Upper lobe of right lung (tissue), 1 donor: ENCODE data around the gene ECT2. TPM values are rescaled to one million over a fixed set of nuclear protein-coding genes. Genes with fewer than 3 reads are reported as not detected.
"Not testable (repeated sequence)": the region's sequence is repeated elsewhere in the genome, so short reads cannot be mapped to it uniquely, and the experiment has no call there.

Experiments
- ATAC-seq: fragments of 200-7000 bp; cut with Tn5 transposase; one replicate; pipeline ENCODE4 v1.9.1; 2020; ENCODE audit warnings: mild to moderate bottlenecking, moderate library complexity
- DNase-seq: peaks from one replicate; pipeline ENCODE4 v3.0.0-alpha.2; 2020
- H3K27ac ChIP-seq: fragments of 200-600 bp; one replicate; pipeline ENCODE4 v1.8.0; 2022
- H3K27me3 ChIP-seq: fragments of 200-600 bp; one replicate; pipeline ENCODE4 v1.8.0; 2022; ENCODE audit warnings: mild to moderate bottlenecking
- H3K36me3 ChIP-seq: fragments of 200-600 bp; one replicate; pipeline ENCODE4 v1.8.0; 2022
- H3K4me1 ChIP-seq: fragments of 200-600 bp; one replicate; pipeline ENCODE4 v1.8.0; 2022
- H3K4me3 ChIP-seq: fragments of 200-600 bp; one replicate; pipeline ENCODE4 v1.8.0; 2022; ENCODE audit warnings: mild to moderate bottlenecking
- H3K9me3 ChIP-seq: fragments of 200-600 bp; one replicate; pipeline ENCODE4 v1.8.0; 2022
- intact Hi-C: fragments of 100-400 bp; cut with DNase I; formaldehyde crosslinking; loops from one replicate; pipeline ENCODE4 v1.11.0; 2022
- total RNA-seq: library from RNA; stranded (reverse); fragmentation: NEBNext Ultra II Directional; extraction: Animal tissue kit (Norgen Biotek cat#: 25700); gene quantifications from one replicate; pipeline ENCODE4 v1.2.1, GENCODE V29; 2021
- TF ChIP-seq, protein P1 (sequence below): fragments of 200-600 bp; IDR thresholded peaks from one replicate; pipeline ENCODE4 v1.8.0; 2022; ENCODE audit warnings: antibody characterized with exemption
- donor health status: DM: no; HTN: yes; CAD: no; lungs with severe emphysema.

Gene ECT2
- total RNA-seq, 1 donor from 2014 or later: 12.2 TPM

DNA sequence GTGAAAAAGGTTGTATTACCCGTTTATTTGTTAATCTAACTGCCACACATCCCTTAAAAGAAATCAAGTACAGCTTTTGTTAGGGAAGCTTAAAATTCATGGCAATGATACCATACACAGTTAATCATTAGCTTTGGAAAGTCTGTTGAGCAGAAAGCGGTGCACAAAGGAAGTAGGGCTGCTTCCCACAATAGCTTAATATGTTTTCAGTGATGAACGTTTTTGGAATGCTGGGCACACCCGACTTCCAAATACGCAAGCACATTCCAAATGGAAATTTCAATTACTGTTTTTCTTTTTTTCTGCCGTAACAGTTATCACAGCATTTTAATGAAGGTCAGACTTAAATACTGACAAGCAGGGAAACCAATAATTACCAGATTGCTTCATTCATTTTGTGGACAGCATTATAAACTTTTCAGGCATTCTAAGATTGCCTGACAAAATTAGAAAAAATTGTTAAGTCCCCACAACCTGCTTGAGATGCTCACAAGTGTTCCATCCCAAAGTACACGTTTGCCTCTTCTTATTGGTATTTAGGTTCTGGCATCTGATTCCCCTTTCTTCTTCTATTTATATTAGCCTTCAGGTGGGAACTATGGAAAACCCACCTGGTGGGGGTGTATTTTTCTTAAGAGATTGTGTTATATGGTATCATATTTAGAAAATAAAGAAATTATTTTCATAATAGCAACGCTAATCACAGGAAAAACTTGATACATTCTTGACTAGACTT, 1.1 kb upstream of the ECT2 start:
- DNase-seq (no peak), ATAC-seq (peak; percentile 40)
- peak overlapping the region; percentile 94 for H3K4me3 ChIP-seq
- peaks cover 7% of the 10 kb centered on the region for H3K4me1 ChIP-seq
- no peaks in the 10 kb centered on the region for H3K27me3 ChIP-seq
- H3K9me3 ChIP-seq: no peaks in the 10 kb centered on the region
- intact Hi-C loops: no loop called here
- TF ChIP-seq, protein P1, sequence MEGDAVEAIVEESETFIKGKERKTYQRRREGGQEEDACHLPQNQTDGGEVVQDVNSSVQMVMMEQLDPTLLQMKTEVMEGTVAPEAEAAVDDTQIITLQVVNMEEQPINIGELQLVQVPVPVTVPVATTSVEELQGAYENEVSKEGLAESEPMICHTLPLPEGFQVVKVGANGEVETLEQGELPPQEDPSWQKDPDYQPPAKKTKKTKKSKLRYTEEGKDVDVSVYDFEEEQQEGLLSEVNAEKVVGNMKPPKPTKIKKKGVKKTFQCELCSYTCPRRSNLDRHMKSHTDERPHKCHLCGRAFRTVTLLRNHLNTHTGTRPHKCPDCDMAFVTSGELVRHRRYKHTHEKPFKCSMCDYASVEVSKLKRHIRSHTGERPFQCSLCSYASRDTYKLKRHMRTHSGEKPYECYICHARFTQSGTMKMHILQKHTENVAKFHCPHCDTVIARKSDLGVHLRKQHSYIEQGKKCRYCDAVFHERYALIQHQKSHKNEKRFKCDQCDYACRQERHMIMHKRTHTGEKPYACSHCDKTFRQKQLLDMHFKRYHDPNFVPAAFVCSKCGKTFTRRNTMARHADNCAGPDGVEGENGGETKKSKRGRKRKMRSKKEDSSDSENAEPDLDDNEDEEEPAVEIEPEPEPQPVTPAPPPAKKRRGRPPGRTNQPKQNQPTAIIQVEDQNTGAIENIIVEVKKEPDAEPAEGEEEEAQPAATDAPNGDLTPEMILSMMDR: no peak
- peak overlapping the region; percentile 94 for H3K27ac ChIP-seq
- no peaks in the 10 kb centered on the region for H3K36me3 ChIP-seq

DNA sequence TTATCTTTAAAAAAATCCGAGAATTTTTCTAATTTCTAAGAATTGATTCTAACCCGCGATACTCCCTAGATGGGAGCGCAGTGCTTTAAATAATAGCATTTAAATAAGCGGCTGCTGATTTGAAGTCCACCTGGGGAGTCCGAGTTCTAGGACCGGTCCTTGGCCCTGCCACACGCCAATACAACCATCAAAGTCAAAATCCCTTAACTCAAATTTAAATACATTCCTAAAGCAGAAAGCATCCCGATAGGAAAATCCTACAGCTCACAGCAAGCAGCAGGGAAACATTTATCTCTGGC, 508 bp upstream of the ECT2 start:
- Histone ChIP-seq H3K36me3 (no peaks in the 10 kb centered on the region), H3K9me3 (no peaks in the 10 kb centered on the region), H3K4me3 (peak overlapping the region; percentile 94), H3K4me1 (peaks cover 7% of the 10 kb centered on the region), H3K27me3 (no peaks in the 10 kb centered on the region), H3K27ac (peak overlapping the region; percentile 94)
- DNase-seq: no peak
- TF ChIP-seq, protein P1: no peak
- intact Hi-C loops: no loop called here
- no peak for ATAC-seq

DNA sequence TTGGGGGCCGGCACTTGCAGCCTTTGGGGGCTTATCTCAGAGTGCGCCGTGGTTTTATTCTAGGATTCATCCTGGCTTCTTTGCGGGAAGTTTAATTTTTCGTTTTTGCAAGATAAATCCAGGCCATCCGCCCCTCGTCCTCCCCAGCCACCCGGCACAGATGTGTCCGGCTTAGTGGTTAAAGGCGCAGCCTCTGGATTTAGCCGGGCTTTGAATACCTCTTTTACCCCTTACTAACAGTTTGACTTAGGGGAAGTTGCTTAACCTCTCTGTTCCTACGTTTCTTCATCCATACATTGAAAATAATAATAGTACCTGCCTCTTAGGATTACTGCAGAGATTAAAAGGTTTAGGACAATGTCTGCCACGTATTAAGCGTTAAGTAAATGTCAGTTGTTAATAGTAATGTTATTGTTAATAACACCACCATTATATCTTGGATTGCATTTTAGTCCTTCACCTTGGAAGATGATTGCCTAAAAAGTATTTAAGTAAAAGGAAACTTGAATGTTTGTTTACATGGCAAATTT, 714 bp downstream of the ECT2 start:
- TF ChIP-seq, protein P1: no peak
- H3K27me3 ChIP-seq: no peaks in the 10 kb centered on the region
- no peaks in the 10 kb centered on the region for H3K9me3 ChIP-seq
- DNase-seq (no peak), ATAC-seq (no peak)
- H3K36me3 ChIP-seq: peaks cover 4% of the 10 kb centered on the region
- peak overlapping the region; percentile 94 for H3K27ac ChIP-seq
- intact Hi-C loops: no loop called here
- peak overlapping the region; percentile 94 for H3K4me3 ChIP-seq
- H3K4me1 ChIP-seq: peaks cover 7% of the 10 kb centered on the region

DNA sequence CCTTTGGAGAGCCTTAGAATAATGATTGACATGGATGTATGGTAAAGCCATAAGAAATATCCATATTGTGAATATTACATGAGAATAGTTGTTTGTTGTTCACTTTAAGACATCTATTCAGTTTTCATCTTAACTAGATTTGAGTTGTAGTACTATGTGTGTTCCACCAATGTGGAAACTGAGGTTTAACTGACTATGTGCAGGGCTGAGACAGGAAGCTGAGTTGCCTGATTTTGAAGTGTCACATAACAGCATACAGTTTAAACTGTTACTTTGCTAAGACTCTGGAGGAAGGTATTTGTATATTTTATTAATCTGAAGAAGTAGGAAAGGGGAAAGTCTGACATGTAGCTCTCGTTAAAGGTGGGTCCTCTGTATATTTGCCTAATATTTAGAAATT, 2.1 kb downstream of the ECT2 start:
- no peaks in the 10 kb centered on the region for H3K27me3 ChIP-seq
- TF ChIP-seq, protein P1: no peak
- intact Hi-C loops: no loop called here
- H3K4me3 ChIP-seq: no peak overlapping the region
- H3K4me1 ChIP-seq: peaks cover 7% of the 10 kb centered on the region
- no peak for DNase-seq
- H3K36me3 ChIP-seq: peaks cover 4% of the 10 kb centered on the region
- H3K27ac ChIP-seq: no peak overlapping the region
- ATAC-seq: no peak
- no peaks in the 10 kb centered on the region for H3K9me3 ChIP-seq

DNA sequence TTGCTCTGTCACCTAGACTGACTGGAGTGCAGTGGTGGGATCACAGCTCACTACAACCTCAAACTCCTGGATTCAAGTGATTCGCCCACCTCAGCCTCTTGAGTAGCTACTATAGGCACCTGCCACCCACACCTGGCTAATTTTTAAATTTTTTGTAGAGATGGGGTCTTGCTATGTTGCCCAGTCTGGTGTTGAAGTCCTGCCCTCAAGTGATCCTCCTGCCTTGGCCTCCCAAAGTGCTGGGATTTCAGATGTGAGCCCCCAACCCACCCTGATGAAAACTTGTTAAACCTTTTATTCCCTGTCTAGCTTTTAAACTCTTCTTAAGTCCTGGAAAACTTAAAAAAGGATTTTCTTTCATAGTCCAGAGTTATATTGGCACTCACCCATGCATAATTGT, 2.6 kb downstream of the ECT2 start:
- no peak overlapping the region for H3K27ac ChIP-seq
- TF ChIP-seq, protein P1: no peak
- H3K9me3 ChIP-seq: no peaks in the 10 kb centered on the region
- H3K4me3 ChIP-seq: no peak overlapping the region
- intact Hi-C loops: no loop called here
- peaks cover 7% of the 10 kb centered on the region for H3K4me1 ChIP-seq
- ATAC-seq (no peak), DNase-seq (no peak)
- H3K36me3 ChIP-seq: peaks cover 4% of the 10 kb centered on the region
- no peaks in the 10 kb centered on the region for H3K27me3 ChIP-seq

DNA sequence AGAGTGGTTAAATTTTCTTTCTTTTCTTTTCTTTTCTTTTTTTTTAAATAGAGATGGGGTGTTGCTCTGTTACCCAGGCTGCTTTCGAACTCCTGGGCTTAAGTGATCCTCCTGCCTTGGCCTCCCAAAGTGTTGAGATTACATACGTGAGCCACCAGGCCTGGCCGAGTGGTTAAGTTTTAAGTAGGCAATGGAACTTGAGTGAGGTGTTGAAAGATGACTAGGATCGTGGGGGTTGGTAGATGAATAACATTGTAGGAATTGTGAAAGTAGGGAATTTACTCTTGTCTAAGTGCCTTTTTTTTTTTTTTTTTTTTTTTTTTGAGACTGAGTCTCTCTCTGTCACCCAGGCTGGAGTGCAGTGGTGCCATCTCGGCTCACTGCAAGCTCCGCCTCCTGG, 9.9 kb downstream of the ECT2 start:
- H3K4me3 ChIP-seq, intact Hi-C loops, DNase-seq, H3K27ac ChIP-seq, H3K9me3 ChIP-seq, H3K27me3 ChIP-seq, ATAC-seq, H3K4me1 ChIP-seq: not testable (repeated sequence)
- H3K36me3 ChIP-seq: peaks cover 31% of the 10 kb centered on the region
